ENCODE data around the gene DEK.

Gene DEK

GRCh38 chr6:18254793-18255192 is 9.5 kb downstream of the DEK start:
- Histone ChIP-seq H3F3A (ENCODE audit: insufficient read depth, low read length) (no peaks in the 10 kb centered on the region), H3K79me2 (ENCODE audit: insufficient read depth, low read length) (peaks cover 86% of the 10 kb centered on the region), H3K9ac (ENCODE audit: low read length) (no peak overlapping the region), H3K9me2 (ENCODE audit: low read depth, low read length) (no peaks in the 10 kb centered on the region), H3K27me3 (ENCODE audit: insufficient read depth, low read length) (no peaks in the 10 kb centered on the region), H3K27ac (ENCODE audit: low read depth, low read length, poor library complexity, severe bottlenecking) (no peak overlapping the region), H4K20me1 (ENCODE audit: insufficient read depth, low read length) (peaks cover 3% of the 10 kb centered on the region; the same call in 1 of the 2 replicates), H3K4me1 (ENCODE audit: insufficient read depth, low read length, severe bottlenecking) (peaks cover 4% of the 10 kb centered on the region), H3K4me3 (ENCODE audit: low read depth, low read length, poor library complexity, severe bottlenecking) (no peak overlapping the region), H3K36me3 (ENCODE audit: insufficient read depth, low read length) (peaks cover 96% of the 10 kb centered on the region), H2AFZ (ENCODE audit: low read length) (no peak overlapping the region), H3K9me3 (ENCODE audit: low read length) (no peaks in the 10 kb centered on the region), H3K4me2 (ENCODE audit: low read length) (no peak overlapping the region)
- TF ChIP-seq, protein P1, sequence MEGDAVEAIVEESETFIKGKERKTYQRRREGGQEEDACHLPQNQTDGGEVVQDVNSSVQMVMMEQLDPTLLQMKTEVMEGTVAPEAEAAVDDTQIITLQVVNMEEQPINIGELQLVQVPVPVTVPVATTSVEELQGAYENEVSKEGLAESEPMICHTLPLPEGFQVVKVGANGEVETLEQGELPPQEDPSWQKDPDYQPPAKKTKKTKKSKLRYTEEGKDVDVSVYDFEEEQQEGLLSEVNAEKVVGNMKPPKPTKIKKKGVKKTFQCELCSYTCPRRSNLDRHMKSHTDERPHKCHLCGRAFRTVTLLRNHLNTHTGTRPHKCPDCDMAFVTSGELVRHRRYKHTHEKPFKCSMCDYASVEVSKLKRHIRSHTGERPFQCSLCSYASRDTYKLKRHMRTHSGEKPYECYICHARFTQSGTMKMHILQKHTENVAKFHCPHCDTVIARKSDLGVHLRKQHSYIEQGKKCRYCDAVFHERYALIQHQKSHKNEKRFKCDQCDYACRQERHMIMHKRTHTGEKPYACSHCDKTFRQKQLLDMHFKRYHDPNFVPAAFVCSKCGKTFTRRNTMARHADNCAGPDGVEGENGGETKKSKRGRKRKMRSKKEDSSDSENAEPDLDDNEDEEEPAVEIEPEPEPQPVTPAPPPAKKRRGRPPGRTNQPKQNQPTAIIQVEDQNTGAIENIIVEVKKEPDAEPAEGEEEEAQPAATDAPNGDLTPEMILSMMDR (IDR thresholded peaks at IDR 0.05; ENCODE audit: low read length): no peak

GRCh38 chr6:18253635-18254034 is 10.7 kb downstream of the DEK start:
- no peaks in the 10 kb centered on the region; the same call in 1 of the 2 replicates for H4K20me1 ChIP-seq (ENCODE audit: insufficient read depth, low read length)
- peaks cover 98% of the 10 kb centered on the region for H3K36me3 ChIP-seq (ENCODE audit: insufficient read depth, low read length)
- H3K4me3 ChIP-seq (ENCODE audit: low read depth, low read length, poor library complexity, severe bottlenecking): no peak overlapping the region
- H3K9ac ChIP-seq (ENCODE audit: low read length): no peak overlapping the region
- no peaks in the 10 kb centered on the region for H3K9me3 ChIP-seq (ENCODE audit: low read length)
- no peaks in the 10 kb centered on the region for H3K9me2 ChIP-seq (ENCODE audit: low read depth, low read length)
- H2AFZ ChIP-seq (ENCODE audit: low read length): no peak overlapping the region
- H3K79me2 ChIP-seq (ENCODE audit: insufficient read depth, low read length): peaks cover 85% of the 10 kb centered on the region
- no peak overlapping the region for H3K4me2 ChIP-seq (ENCODE audit: low read length)
- TF ChIP-seq, protein P1 (IDR thresholded peaks at IDR 0.05; ENCODE audit: low read length): no peak
- no peak for TF ChIP-seq EZH2 (IDR thresholded peaks at IDR 0.05; ENCODE audit: borderline replicate concordance, low read length)
- no peaks in the 10 kb centered on the region for H3K27me3 ChIP-seq (ENCODE audit: insufficient read depth, low read length)
- no peaks in the 10 kb centered on the region for H3F3A ChIP-seq (ENCODE audit: insufficient read depth, low read length)
- no peak overlapping the region for H3K27ac ChIP-seq (ENCODE audit: low read depth, low read length, poor library complexity, severe bottlenecking)
- H3K4me1 ChIP-seq (ENCODE audit: insufficient read depth, low read length, severe bottlenecking): no peaks in the 10 kb centered on the region

- Histone ChIP-seq H3K4me2 (ENCODE audit: low read length) (no peak overlapping the region), H3K36me3 (ENCODE audit: insufficient read depth, low read length) (peaks cover 99% of the 10 kb centered on the region)
Observed at GRCh38 chr6:18249271-18249670, 15.1 kb downstream of the DEK start.

More at GRCh38 chr6:18249271-18249670, 15.1 kb downstream of the DEK start:
- no peak overlapping the region for H3K27ac ChIP-seq (ENCODE audit: low read depth, low read length, poor library complexity, severe bottlenecking)
- H3K9ac ChIP-seq (ENCODE audit: low read length): no peak overlapping the region
- H4K20me1 ChIP-seq (ENCODE audit: insufficient read depth, low read length): no peaks in the 10 kb centered on the region
- H3K79me2 ChIP-seq (ENCODE audit: insufficient read depth, low read length): peaks cover 46% of the 10 kb centered on the region
- no peak overlapping the region for H2AFZ ChIP-seq (ENCODE audit: low read length)
- H3K9me2 ChIP-seq (ENCODE audit: low read depth, low read length): no peaks in the 10 kb centered on the region
- no peaks in the 10 kb centered on the region for H3K9me3 ChIP-seq (ENCODE audit: low read length)
- no peaks in the 10 kb centered on the region for H3K4me1 ChIP-seq (ENCODE audit: insufficient read depth, low read length, severe bottlenecking)
- no peaks in the 10 kb centered on the region for H3K27me3 ChIP-seq (ENCODE audit: insufficient read depth, low read length)
- no peak overlapping the region for H3K4me3 ChIP-seq (ENCODE audit: low read depth, low read length, poor library complexity, severe bottlenecking)
- no peaks in the 10 kb centered on the region for H3F3A ChIP-seq (ENCODE audit: insufficient read depth, low read length)
- TF ChIP-seq EZH2 (IDR thresholded peaks at IDR 0.05; ENCODE audit: borderline replicate concordance, low read length): no peak
- TF ChIP-seq, protein P1 (IDR thresholded peaks at IDR 0.05; ENCODE audit: low read length): no peak

All from OCI-LY1 (cell line).